ENCODE results near the gene ADCY5. TPM values are rescaled to one million over a fixed set of nuclear protein-coding genes. Genes with fewer than 3 reads are reported as not detected.

ADCY5 gene
- total RNA-seq (2014; rRNA removed; shearing (Covaris generic)) = 0.04 TPM in 1 of 2 replicates, not detected in the other

DNA sequence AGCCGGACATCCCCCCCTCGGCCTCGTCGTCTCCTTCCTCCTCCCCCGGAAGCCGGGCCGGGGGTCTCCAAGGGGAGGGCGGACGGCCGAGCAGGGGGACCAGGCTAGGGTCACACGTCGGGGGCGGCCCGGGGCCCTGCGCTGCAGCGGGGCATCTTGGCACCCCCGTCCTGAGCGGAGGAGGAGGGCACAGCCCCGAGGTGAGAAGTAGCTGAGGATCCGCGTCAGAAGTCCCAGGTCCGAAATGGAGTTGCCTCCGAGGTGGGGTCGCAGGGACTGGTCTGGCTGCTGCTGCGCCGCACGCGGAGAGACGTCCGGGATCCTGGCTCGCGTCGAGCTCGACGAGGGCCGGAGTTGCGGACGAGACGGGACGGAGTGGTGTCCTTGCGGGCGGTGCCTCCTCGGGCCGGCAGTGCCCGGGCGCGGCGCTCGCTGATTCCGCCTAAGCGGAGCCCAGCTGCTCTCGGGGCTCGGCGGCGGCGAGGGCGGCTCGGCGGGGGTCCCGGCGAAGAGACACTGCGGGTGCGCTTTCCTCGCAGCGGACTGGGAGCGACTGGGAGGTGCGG lies at the start of gene ADCY5:
Gene ADCY5, minus strand, starts transcription at position 555 of the 566 bp plus-strand sequence. Its CDS starts 545 bp downstream, at position 10.

Other genes with a start within 250 kb of the ADCY5 start
- 13.2 and 14.3 TPM in 2 replicates for gene SEC22A, start 247.1 kb downstream of the ADCY5 start, total RNA-seq (2014; rRNA removed; shearing (Covaris generic))
- gene HACD2, start 136.0 kb upstream of the ADCY5 start, total RNA-seq (2014; rRNA removed; shearing (Covaris generic)) = 12.3 and 14.3 TPM in 2 replicates

Measured in A375 (cell line).